ENCODE data around the gene PNLIPRP2.

Gene PNLIPRP2

GRCh38 chr10:116593139-116593740, 27.5 kb upstream of the PNLIPRP2 start:
- Histone ChIP-seq H3K4me3 (ENCODE audit: low read length) (no peak overlapping the region), H3K9ac (ENCODE audit: low read length) (no peak overlapping the region), H3K79me2 (ENCODE audit: low read length) (no peaks in the 10 kb centered on the region), H2AFZ (ENCODE audit: low read length) (no peak overlapping the region), H3K4me1 (ENCODE audit: low read length) (no peaks in the 10 kb centered on the region), H4K20me1 (ENCODE audit: insufficient read depth, low read length) (no peaks in the 10 kb centered on the region), H3K9me3 (replicated peaks; ENCODE audit: insufficient read depth, low read length) (no peaks in the 10 kb centered on the region), H3K36me3 (replicated peaks; ENCODE audit: insufficient read depth, low read length) (no peaks in the 10 kb centered on the region), H3K27ac (ENCODE audit: low read length) (no peak overlapping the region), H3F3A (ENCODE audit: insufficient read depth, low read length) (no peaks in the 10 kb centered on the region), H3K27me3 (replicated peaks; ENCODE audit: insufficient read depth, low read length) (no peaks in the 10 kb centered on the region), H3K4me2 (ENCODE audit: low read depth, low read length) (no peak overlapping the region), H3K9me2 (replicated peaks; ENCODE audit: insufficient read depth, low read length) (no peaks in the 10 kb centered on the region)
- TF ChIP-seq EZH2phosphoT487 (IDR thresholded peaks at IDR 0.05; ENCODE audit: low read length) (no peak), CTCF (IDR thresholded peaks at IDR 0.05; ENCODE audit: low read length) (no peak), EZH2 (optimal IDR thresholded peaks at IDR 0.05; ENCODE audit: low read depth, low read length) (no peak)
- no peak for DNase-seq

GRCh38 chr10:116594525-116595035, 26.2 kb upstream of the PNLIPRP2 start:
- Histone ChIP-seq H2AFZ (ENCODE audit: low read length) (no peak overlapping the region), H3K9me2 (replicated peaks; ENCODE audit: insufficient read depth, low read length) (no peaks in the 10 kb centered on the region), H3K27ac (ENCODE audit: low read length) (no peak overlapping the region), H3F3A (ENCODE audit: insufficient read depth, low read length) (no peaks in the 10 kb centered on the region), H3K36me3 (replicated peaks; ENCODE audit: insufficient read depth, low read length) (no peaks in the 10 kb centered on the region), H3K4me2 (ENCODE audit: low read depth, low read length) (no peak overlapping the region), H3K9me3 (replicated peaks; ENCODE audit: insufficient read depth, low read length) (no peaks in the 10 kb centered on the region), H3K27me3 (replicated peaks; ENCODE audit: insufficient read depth, low read length) (no peaks in the 10 kb centered on the region), H3K4me3 (ENCODE audit: low read length) (no peak overlapping the region), H3K4me1 (ENCODE audit: low read length) (no peaks in the 10 kb centered on the region), H3K79me2 (ENCODE audit: low read length) (no peaks in the 10 kb centered on the region), H4K20me1 (ENCODE audit: insufficient read depth, low read length) (no peaks in the 10 kb centered on the region), H3K9ac (ENCODE audit: low read length) (no peak overlapping the region)
- DNase-seq = no peak
- TF ChIP-seq EZH2 (optimal IDR thresholded peaks at IDR 0.05; ENCODE audit: low read depth, low read length) (no peak), EZH2phosphoT487 (IDR thresholded peaks at IDR 0.05; ENCODE audit: low read length) (no peak), CTCF (IDR thresholded peaks at IDR 0.05; ENCODE audit: low read length) (no peak)

- H3K4me3 ChIP-seq (ENCODE audit: low read length) = no peak overlapping the region
- no peaks in the 10 kb centered on the region for H4K20me1 ChIP-seq (ENCODE audit: insufficient read depth, low read length)
- TF ChIP-seq EZH2 (optimal IDR thresholded peaks at IDR 0.05; ENCODE audit: low read depth, low read length) = no peak
- no peak for TF ChIP-seq EZH2phosphoT487 (IDR thresholded peaks at IDR 0.05; ENCODE audit: low read length)
- TF ChIP-seq CTCF (IDR thresholded peaks at IDR 0.05; ENCODE audit: low read length) = no peak
- H3K27me3 ChIP-seq (replicated peaks; ENCODE audit: insufficient read depth, low read length) = no peaks in the 10 kb centered on the region
- H3K9me3 ChIP-seq (replicated peaks; ENCODE audit: insufficient read depth, low read length) = no peaks in the 10 kb centered on the region
- H3K79me2 ChIP-seq (ENCODE audit: low read length) = no peaks in the 10 kb centered on the region
- no peaks in the 10 kb centered on the region for H3K9me2 ChIP-seq (replicated peaks; ENCODE audit: insufficient read depth, low read length)
- H3K4me2 ChIP-seq (ENCODE audit: low read depth, low read length) = no peak overlapping the region
- H3K9ac ChIP-seq (ENCODE audit: low read length) = no peak overlapping the region
- no peaks in the 10 kb centered on the region for H3K4me1 ChIP-seq (ENCODE audit: low read length)
- no peak overlapping the region for H3K27ac ChIP-seq (ENCODE audit: low read length)
- no peaks in the 10 kb centered on the region for H3F3A ChIP-seq (ENCODE audit: insufficient read depth, low read length)
- no peak for DNase-seq
- H3K36me3 ChIP-seq (replicated peaks; ENCODE audit: insufficient read depth, low read length) = no peaks in the 10 kb centered on the region
- H2AFZ ChIP-seq (ENCODE audit: low read length) = no peak overlapping the region
Observed at GRCh38 chr10:116596062-116596461, 24.7 kb upstream of the PNLIPRP2 start.
